ENCODE results near the gene DGCR8.

The DGCR8 gene

DNA sequence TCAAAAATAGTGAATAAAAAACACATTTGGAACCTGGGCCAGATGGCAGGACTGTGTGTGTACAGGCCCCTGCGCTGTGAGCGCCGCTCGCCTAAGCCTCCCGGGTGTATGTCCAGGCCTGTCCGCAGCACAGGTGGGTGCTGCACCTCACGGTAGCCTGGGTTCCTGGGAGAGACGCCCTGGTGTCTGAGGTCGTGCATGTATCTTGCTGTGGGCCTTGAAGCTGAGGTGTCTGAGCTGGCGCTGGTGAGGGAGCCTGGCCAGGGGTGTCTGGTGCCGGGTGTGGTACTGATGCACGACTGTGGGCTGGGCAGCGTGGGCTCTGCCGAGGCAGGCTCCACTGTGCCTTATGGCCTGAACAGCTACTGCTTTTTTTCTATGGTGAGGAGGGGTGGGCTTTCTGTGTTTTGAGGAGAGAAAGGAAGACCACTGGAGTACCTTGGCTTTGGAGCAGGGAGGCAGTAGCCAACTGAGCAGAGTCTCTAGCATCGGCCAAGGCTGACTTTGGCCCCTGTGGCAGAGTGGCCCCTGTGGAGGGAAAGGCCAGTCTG, 47.4 kb downstream of the DGCR8 start:
- TF ChIP-seq, protein P1, sequence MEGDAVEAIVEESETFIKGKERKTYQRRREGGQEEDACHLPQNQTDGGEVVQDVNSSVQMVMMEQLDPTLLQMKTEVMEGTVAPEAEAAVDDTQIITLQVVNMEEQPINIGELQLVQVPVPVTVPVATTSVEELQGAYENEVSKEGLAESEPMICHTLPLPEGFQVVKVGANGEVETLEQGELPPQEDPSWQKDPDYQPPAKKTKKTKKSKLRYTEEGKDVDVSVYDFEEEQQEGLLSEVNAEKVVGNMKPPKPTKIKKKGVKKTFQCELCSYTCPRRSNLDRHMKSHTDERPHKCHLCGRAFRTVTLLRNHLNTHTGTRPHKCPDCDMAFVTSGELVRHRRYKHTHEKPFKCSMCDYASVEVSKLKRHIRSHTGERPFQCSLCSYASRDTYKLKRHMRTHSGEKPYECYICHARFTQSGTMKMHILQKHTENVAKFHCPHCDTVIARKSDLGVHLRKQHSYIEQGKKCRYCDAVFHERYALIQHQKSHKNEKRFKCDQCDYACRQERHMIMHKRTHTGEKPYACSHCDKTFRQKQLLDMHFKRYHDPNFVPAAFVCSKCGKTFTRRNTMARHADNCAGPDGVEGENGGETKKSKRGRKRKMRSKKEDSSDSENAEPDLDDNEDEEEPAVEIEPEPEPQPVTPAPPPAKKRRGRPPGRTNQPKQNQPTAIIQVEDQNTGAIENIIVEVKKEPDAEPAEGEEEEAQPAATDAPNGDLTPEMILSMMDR (IDR thresholded peaks at IDR 0.05; ENCODE audit: borderline replicate concordance, control extremely low read depth, extremely low read depth, insufficient read depth, missing control alignments), result no peak
- no peak for DNase-seq (ENCODE audit: low spot score)
- in situ Hi-C loops (cut with MboI; ENCODE audit: low sequenced_read_pairs, unreplicated experiment), result loop anchor here (10.0 kb wide), 1 partner anchor 153 kb away; no protein-coding TSS in a partner anchor

DNA sequence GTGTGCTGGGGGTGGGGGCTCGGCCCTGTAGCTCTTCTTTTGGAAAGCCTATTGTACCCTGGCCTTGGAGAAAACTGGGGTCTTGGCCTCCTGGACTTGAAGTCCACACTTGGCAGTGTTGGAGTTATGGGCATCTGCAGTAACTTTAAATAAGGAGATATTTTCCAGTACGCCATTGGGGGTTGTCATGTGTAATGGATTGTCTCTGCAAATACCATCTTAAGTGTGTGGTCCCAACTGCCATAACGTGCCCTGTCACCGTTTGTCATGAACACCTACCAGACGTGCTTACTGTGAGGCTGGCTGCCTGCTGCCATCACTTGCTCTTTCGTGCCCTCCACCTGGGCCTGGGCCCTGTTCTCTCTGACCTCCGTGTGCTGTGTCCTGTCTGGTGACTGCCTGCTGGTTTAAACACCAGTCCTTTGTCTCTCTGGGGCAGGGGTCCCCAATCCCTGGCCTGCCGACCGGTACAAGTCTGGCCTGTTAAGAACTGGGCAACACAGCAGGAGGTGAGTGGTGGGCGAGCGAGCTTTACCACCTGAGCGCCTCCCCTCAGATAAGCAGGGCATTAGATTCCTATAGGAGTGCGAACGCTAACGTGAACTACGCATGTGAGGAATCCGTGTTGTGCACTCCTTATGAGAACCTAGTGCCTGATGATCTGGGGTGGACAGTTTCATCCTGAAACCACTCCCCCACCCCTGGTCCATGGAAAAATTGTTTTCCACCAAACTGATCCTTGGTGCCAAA, 48.0 kb downstream of the DGCR8 start:
- no peak for DNase-seq (ENCODE audit: low spot score)
- TF ChIP-seq, protein P1 (IDR thresholded peaks at IDR 0.05; ENCODE audit: borderline replicate concordance, control extremely low read depth, extremely low read depth, insufficient read depth, missing control alignments), result no peak
- in situ Hi-C loops (cut with MboI; ENCODE audit: low sequenced_read_pairs, unreplicated experiment), result loop anchor here (10.0 kb wide), 1 partner anchor 153 kb away; no protein-coding TSS in a partner anchor

DNA sequence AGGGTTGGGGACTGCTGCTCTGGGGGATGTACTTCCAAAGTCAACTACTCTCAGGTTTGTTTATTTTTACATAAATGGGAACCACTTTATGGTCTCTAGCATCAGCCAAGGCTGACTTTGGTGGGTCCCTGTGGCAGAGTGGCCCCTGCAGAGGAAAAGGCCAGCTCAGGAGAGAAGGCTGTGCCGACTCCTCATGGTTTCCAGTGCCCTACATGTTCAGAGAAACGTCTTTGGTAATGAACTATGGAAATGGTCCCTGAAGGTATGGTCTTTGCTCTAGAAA, 48.5 kb downstream of the DGCR8 start:
- in situ Hi-C loops (cut with MboI; ENCODE audit: low sequenced_read_pairs, unreplicated experiment), result loop anchor here (10.0 kb wide), 1 partner anchor 154 kb away; no protein-coding TSS in a partner anchor
- no peak for DNase-seq (ENCODE audit: low spot score)
- TF ChIP-seq, protein P1 (IDR thresholded peaks at IDR 0.05; ENCODE audit: borderline replicate concordance, control extremely low read depth, extremely low read depth, insufficient read depth, missing control alignments), result no peak

DNA sequence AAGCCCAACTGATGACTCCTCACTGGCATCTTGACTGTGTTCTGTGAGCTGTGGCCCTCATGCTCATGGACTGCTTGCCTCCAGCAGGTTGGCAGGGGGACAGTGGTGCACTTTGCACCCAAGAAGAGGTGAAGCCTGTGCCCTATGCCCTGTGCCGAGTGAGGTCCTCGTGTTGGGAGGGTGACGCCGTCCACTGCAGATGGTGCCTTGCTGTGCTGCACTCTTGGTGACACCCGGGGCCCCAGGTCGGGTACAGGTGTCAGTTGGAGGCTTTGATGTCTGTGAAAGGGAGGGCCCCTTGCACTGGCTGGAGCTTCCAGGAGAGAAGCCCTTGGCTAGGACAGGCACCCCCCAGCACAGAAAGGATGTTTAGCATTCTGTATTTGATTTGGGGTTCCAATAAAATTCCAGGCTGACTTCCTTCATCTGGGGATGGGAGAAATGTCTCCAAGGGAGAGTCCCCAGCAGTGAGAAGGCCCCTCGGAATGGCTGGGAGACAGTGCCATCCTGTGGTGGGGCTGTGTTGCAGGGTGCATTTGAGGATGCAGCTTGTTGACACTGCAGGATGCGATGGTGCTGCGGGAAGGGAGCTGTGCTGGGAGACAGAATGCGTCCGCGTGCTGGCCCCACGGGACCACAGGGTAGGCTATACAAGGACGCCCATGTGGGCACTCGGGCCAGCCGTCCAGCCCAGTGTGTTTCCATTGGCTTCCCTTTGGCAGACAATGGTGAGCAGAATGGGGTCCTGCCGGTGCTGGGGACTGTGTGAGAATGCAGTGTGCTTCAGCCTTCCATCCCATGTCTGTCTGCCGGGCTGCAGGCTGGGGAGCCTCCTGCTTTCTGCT, 49.1 kb downstream of the DGCR8 start:
- in situ Hi-C loops (cut with MboI; ENCODE audit: low sequenced_read_pairs, unreplicated experiment), result loop anchor here (10.0 kb wide), 1 partner anchor 154 kb away; no protein-coding TSS in a partner anchor
- no peak for DNase-seq (ENCODE audit: low spot score)
- TF ChIP-seq, protein P1 (IDR thresholded peaks at IDR 0.05; ENCODE audit: borderline replicate concordance, control extremely low read depth, extremely low read depth, insufficient read depth, missing control alignments), result peak; percentile 49

DNA sequence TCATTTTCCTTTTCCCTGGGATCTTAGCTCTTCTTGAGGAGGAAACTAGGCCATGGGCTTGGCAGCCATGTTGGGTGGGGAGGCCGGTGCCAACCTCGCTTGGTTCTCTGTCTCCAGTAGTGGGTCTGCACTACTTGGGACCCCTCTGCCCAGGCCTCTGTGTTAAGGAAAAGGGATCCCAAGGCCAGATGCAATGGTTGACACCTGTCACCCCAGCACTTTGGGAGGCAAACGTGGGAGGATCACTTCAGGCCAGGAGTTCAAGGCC, 49.6 kb downstream of the DGCR8 start:
- TF ChIP-seq, protein P1 (IDR thresholded peaks at IDR 0.05; ENCODE audit: borderline replicate concordance, control extremely low read depth, extremely low read depth, insufficient read depth, missing control alignments), result no peak
- in situ Hi-C loops (cut with MboI; ENCODE audit: low sequenced_read_pairs, unreplicated experiment), result loop anchor here (10.0 kb wide), 1 partner anchor 155 kb away; no protein-coding TSS in a partner anchor
- DNase-seq (ENCODE audit: low spot score), result no peak

DNA sequence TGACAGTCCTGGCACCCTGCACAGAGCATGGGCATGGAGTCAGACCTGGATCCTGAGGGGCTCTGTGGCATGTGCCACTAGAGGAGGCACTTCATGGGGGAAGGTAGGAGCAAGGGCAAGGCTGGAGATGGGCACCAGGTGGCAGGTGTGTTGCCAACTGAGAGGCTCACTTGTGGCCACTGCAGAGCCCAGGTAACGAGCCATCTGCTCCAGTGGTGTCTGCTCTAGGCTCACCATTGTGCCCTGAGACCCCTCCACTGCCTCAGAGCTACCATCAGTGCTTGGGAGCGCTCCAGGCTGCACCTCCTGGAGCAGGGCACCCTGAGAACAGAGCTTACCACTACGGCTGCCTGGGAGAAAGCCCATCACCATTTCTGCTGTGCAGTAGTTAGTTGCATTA, 50.3 kb downstream of the DGCR8 start:
- in situ Hi-C loops (cut with MboI; ENCODE audit: low sequenced_read_pairs, unreplicated experiment), result no loop called here
- TF ChIP-seq, protein P1 (IDR thresholded peaks at IDR 0.05; ENCODE audit: borderline replicate concordance, control extremely low read depth, extremely low read depth, insufficient read depth, missing control alignments), result no peak
- no peak for DNase-seq (ENCODE audit: low spot score)
